ENCODE data around the gene GRM5. TPM values are rescaled to one million over a fixed set of nuclear protein-coding genes. Genes with fewer than 3 reads are reported as not detected.

The GRM5 gene
- total and polyA plus RNA-seq, 2 donors (not counting 1 experiment from before 2014, with no cell fraction given): not detected

DNA sequence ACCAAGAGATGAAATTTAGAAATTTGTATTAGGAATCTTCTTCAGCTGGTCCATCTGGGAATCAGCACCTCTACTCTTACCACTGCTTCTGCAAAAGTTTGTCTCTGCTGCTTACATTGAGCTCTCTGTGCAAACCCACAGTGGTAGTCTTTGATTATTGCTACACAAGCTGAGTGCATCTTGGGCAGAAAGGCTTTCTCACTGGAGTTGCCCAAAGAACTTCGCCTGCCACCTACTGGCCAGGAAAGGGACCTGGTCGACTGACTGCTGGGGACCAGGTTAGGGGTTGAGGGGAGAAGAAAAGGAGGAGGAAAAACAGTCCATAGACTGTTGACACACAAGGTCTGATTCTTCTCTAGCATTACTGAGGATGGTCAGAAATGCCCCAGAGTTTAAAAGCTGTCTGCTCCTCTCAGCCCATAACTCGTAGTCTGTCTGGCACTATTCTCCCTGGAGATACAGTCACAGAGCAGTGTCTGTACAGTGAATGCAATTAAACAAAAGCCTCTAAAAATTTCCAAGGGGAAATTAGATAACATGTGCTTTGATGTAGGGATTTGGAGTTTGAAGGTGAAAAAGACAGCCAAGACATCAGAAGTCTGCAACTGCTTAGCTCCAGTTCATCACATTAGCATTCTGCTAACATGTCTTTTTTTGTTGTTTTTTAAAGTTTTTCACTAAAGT lies 513.3 kb downstream of the GRM5 start:
- Mint-ChIP-seq H3K27me3 (peaks cover 15% of the 10 kb centered on the region), H3K4me3 (no peak overlapping the region), H3K4me1 (no peaks in the 10 kb centered on the region), H3K27ac (no peak overlapping the region), H3K9me3 (ENCODE audit: insufficient read depth) (no peaks in the 10 kb centered on the region)
- Histone ChIP-seq H3K27ac (ENCODE audit: low read length in 2 of 2) (no peak overlapping the region), H3K36me3 (replicated peaks in 1 of 2; ENCODE audit: control extremely low read depth in 1 of 2, control insufficient read depth in 1 of 2, extremely low read depth in 1 of 2, insufficient read depth in 2 of 2, low read length in 1 of 2) (no peaks in the 10 kb centered on the region), H2AFZ (ENCODE audit: insufficient read depth, low read depth, low read length, poor library complexity, severe bottlenecking) (no peak overlapping the region), H3K9ac (ENCODE audit: low read length) (no peak overlapping the region), H3K4me1 (ENCODE audit: control insufficient read depth in 2 of 2, insufficient read depth in 2 of 2, low read length in 2 of 2) (no peaks in the 10 kb centered on the region), H3K9me3 (ENCODE audit: control extremely low read depth in 1 of 3, control insufficient read depth in 2 of 3, insufficient read depth in 1 of 3, low read length in 2 of 3) (no peaks in the 10 kb centered on the region), H3K79me2 (ENCODE audit: control insufficient read depth, insufficient read depth, low read length) (no peaks in the 10 kb centered on the region), H4K20me1 (ENCODE audit: control insufficient read depth, insufficient read depth, low read length, poor library complexity, severe bottlenecking) (no peaks in the 10 kb centered on the region), H3K4me3 (ENCODE audit: control extremely low read depth in 1 of 5, extremely low read depth in 1 of 5, insufficient read depth in 1 of 5, low read depth in 2 of 5, low read length in 4 of 5) (no peak overlapping the region), H3K4me2 (replicated peaks; ENCODE audit: low read depth, low read length, poor library complexity, severe bottlenecking) (no peak overlapping the region), H3K27me3 (replicated peaks in 1 of 4; ENCODE audit: control extremely low read depth in 1 of 4, control insufficient read depth in 3 of 4, insufficient read depth in 4 of 4, low read length in 3 of 4) (no peaks in the 10 kb centered on the region)
- ATAC-seq (ENCODE audit: low read depth): no peak
- CTCF ChIA-PET: interaction anchor here (0.7 to 3.6 kb wide), 18 partner anchors 10 to 1982 kb away, joined by 3 to 35 read pairs (median 4); no protein-coding TSS in a partner anchor
- TF ChIP-seq, protein P1, sequence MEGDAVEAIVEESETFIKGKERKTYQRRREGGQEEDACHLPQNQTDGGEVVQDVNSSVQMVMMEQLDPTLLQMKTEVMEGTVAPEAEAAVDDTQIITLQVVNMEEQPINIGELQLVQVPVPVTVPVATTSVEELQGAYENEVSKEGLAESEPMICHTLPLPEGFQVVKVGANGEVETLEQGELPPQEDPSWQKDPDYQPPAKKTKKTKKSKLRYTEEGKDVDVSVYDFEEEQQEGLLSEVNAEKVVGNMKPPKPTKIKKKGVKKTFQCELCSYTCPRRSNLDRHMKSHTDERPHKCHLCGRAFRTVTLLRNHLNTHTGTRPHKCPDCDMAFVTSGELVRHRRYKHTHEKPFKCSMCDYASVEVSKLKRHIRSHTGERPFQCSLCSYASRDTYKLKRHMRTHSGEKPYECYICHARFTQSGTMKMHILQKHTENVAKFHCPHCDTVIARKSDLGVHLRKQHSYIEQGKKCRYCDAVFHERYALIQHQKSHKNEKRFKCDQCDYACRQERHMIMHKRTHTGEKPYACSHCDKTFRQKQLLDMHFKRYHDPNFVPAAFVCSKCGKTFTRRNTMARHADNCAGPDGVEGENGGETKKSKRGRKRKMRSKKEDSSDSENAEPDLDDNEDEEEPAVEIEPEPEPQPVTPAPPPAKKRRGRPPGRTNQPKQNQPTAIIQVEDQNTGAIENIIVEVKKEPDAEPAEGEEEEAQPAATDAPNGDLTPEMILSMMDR (IDR thresholded peaks at IDR 0.05): peak; percentile 73
- no peak for TF ChIP-seq EZH2 (IDR thresholded peaks at IDR 0.05; ENCODE audit: borderline replicate concordance, insufficient read depth, low read depth, low read length, poor library complexity, severe bottlenecking)
- DNase-seq: peak; percentile 44
- POLR2A ChIA-PET: no interaction called here
- 10% methylated on average over 2 of the region's 3 CpGs for WGBS (ENCODE audit: insufficient coverage)
- intact Hi-C loops (cut with micrococcal nuclease): loop anchor here (1.0 to 5.0 kb wide), 3 partner anchors 8 to 536 kb away; no protein-coding TSS in a partner anchor

DNA sequence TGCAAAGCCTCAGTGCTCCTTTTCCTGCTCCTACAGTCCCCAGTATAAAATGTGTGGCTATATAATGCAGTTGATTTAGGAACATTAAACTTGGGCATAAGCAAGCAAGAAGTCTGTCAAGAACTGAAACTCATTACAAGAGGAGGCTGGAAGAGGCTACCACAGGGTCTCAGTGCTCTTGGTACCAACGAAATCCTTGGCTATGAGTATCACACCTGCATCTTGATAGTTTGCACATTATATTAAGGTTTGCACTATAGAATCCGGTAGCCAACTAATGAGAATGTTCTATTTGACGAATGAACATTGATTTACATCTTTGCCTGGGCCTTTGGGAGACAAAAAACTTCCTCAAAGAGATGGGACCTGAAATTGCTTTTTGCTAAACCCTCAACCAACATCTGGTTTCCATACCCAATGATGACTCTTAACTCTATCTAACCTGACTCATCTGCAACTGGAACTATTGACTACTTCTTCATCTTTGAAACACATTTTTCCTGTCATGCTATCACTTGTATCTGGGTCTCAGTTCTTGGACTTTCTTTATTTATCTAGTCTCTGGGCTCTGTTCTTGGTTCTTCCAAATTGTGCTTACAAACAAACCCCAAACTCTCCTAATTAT lies 521.0 kb downstream of the GRM5 start:
- no peak overlapping the region for H3K27ac Mint-ChIP-seq
- CTCF ChIA-PET: interaction anchor here (1.4 to 6.6 kb wide), 4 partner anchors 527 to 1191 kb away, joined by 8 to 62 read pairs (median 24); no protein-coding TSS in a partner anchor

More for the DNA sequence above, 521.0 kb downstream of the GRM5 start:
- no peaks in the 10 kb centered on the region for H3K27me3 Mint-ChIP-seq
- Histone ChIP-seq H3K79me2 (ENCODE audit: control insufficient read depth, insufficient read depth, low read length) (no peaks in the 10 kb centered on the region), H3K4me3 (ENCODE audit: control extremely low read depth in 1 of 5, extremely low read depth in 1 of 5, insufficient read depth in 1 of 5, low read depth in 2 of 5, low read length in 4 of 5) (no peak overlapping the region), H3K4me2 (replicated peaks; ENCODE audit: low read depth, low read length, poor library complexity, severe bottlenecking) (no peak overlapping the region), H3K9ac (ENCODE audit: low read length) (no peak overlapping the region), H3K4me1 (ENCODE audit: control insufficient read depth in 2 of 2, insufficient read depth in 2 of 2, low read length in 2 of 2) (no peaks in the 10 kb centered on the region), H3K9me3 (ENCODE audit: control extremely low read depth in 1 of 3, control insufficient read depth in 2 of 3, insufficient read depth in 1 of 3, low read length in 2 of 3) (no peaks in the 10 kb centered on the region), H3K36me3 (replicated peaks in 1 of 2; ENCODE audit: control extremely low read depth in 1 of 2, control insufficient read depth in 1 of 2, extremely low read depth in 1 of 2, insufficient read depth in 2 of 2, low read length in 1 of 2) (no peaks in the 10 kb centered on the region), H2AFZ (ENCODE audit: insufficient read depth, low read depth, low read length, poor library complexity, severe bottlenecking) (no peak overlapping the region), H4K20me1 (ENCODE audit: control insufficient read depth, insufficient read depth, low read length, poor library complexity, severe bottlenecking) (no peaks in the 10 kb centered on the region), H3K27ac (ENCODE audit: low read length in 2 of 2) (no peak overlapping the region), H3K27me3 (replicated peaks in 1 of 4; ENCODE audit: control extremely low read depth in 1 of 4, control insufficient read depth in 3 of 4, insufficient read depth in 4 of 4, low read length in 3 of 4) (no peaks in the 10 kb centered on the region)
- intact Hi-C loops (cut with micrococcal nuclease): loop anchor here (1.0 to 5.0 kb wide), 3 partner anchors 8 to 822 kb away; no protein-coding TSS in a partner anchor
- no peak for ATAC-seq (ENCODE audit: low read depth)
- TF ChIP-seq, protein P1 (IDR thresholded peaks at IDR 0.05): peak; percentile 45
- TF ChIP-seq EZH2 (IDR thresholded peaks at IDR 0.05; ENCODE audit: borderline replicate concordance, insufficient read depth, low read depth, low read length, poor library complexity, severe bottlenecking): no peak
- no peak for DNase-seq
- no peaks in the 10 kb centered on the region for H3K4me1 Mint-ChIP-seq
- no peaks in the 10 kb centered on the region for H3K9me3 Mint-ChIP-seq (ENCODE audit: insufficient read depth)
- 90% methylated on average over 2 of the region's 3 CpGs for WGBS (ENCODE audit: insufficient coverage)
- POLR2A ChIA-PET: no interaction called here
- no peak overlapping the region for H3K4me3 Mint-ChIP-seq
